CD4-positive, alpha-beta T cell treated with Interleukin-10 for 1 hour (primary cell): ENCODE data around the gene SEC22A.

Experiments used
- DNase-seq: peaks from one replicate; pipeline ENCODE4 v3.0.0-alpha.2; 2020

The SEC22A gene

GRCh38 chr3:123311201-123311600, 109.5 kb downstream of the SEC22A start:
- no peak for DNase-seq

GRCh38 chr3:123312331-123313265, 110.9 kb downstream of the SEC22A start:
- DNase-seq, result no peak

GRCh38 chr3:123313889-123314288, 112.1 kb downstream of the SEC22A start:
- no peak for DNase-seq

- DNase-seq, result no peak
These were observed 112.9 kb downstream of the SEC22A start for GRCh38 chr3:123314359-123315270.

- no peak for DNase-seq
These were observed 113.5 kb downstream of the SEC22A start for GRCh38 chr3:123315271-123315595.

- no peak for DNase-seq
These were observed 116.0 kb downstream of the SEC22A start for GRCh38 chr3:123317716-123318115.

- DNase-seq, result no peak
These were observed 116.6 kb downstream of the SEC22A start for GRCh38 chr3:123318374-123318773.

- no peak for DNase-seq
These were observed 118.0 kb downstream of the SEC22A start for GRCh38 chr3:123319760-123320159.

GRCh38 chr3:123320221-123320620, 118.5 kb downstream of the SEC22A start:
- no peak for DNase-seq

- DNase-seq, result no peak
These were observed 120.1 kb downstream of the SEC22A start for GRCh38 chr3:123321806-123322205.

GRCh38 chr3:123322866-123323265, 121.1 kb downstream of the SEC22A start:
- DNase-seq, result no peak
